VCaP (cell line): ENCODE data around the gene TMF1.

Source experiments
- H3K27ac ChIP-seq: fragments of 450-650 bp; 2 replicates; pipeline ENCODE4 v1.5.1; 2017
- TF ChIP-seq, protein P1 (sequence below): fragments of 450-650 bp; conservative IDR thresholded peaks from 2 replicates; pipeline ENCODE4 v1.5.1; 2017; ENCODE audit warnings: mild to moderate bottlenecking, moderate library complexity

The TMF1 gene

GRCh38 chr3:69079269-69080159, 27.4 kb upstream of the TMF1 start:
- TF ChIP-seq, protein P1, sequence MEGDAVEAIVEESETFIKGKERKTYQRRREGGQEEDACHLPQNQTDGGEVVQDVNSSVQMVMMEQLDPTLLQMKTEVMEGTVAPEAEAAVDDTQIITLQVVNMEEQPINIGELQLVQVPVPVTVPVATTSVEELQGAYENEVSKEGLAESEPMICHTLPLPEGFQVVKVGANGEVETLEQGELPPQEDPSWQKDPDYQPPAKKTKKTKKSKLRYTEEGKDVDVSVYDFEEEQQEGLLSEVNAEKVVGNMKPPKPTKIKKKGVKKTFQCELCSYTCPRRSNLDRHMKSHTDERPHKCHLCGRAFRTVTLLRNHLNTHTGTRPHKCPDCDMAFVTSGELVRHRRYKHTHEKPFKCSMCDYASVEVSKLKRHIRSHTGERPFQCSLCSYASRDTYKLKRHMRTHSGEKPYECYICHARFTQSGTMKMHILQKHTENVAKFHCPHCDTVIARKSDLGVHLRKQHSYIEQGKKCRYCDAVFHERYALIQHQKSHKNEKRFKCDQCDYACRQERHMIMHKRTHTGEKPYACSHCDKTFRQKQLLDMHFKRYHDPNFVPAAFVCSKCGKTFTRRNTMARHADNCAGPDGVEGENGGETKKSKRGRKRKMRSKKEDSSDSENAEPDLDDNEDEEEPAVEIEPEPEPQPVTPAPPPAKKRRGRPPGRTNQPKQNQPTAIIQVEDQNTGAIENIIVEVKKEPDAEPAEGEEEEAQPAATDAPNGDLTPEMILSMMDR, result no peak
- peak overlapping the region; percentile 89 for H3K27ac ChIP-seq

- TF ChIP-seq, protein P1, result no peak
- H3K27ac ChIP-seq, result no peak overlapping the region
Measured at GRCh38 chr3:69072928-69073327, 20.8 kb upstream of the TMF1 start.

DNA sequence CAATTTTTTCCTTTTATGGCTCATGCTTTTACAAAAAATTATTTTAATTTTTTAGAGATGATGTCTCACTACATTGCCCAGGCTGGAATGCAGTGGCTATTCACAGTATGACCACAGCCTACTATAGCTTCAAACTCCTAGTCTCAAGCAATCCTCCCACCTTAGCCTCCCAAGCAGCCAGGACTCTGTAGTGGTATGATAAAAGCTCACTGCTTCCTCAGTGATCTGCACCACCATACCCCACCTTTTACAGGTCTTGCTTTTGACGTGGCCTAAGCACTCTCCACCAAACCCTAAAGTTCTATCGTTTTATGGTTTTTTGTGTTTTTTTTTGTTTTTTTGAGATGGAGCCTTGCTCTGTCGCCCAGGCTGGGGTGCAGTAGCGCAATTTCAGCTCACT, 14.0 kb upstream of the TMF1 start:
- TF ChIP-seq, protein P1, result no peak
- no peak overlapping the region for H3K27ac ChIP-seq

- TF ChIP-seq, protein P1, result no peak
Measured at GRCh38 chr3:69065318-69065964, 13.3 kb upstream of the TMF1 start.

DNA sequence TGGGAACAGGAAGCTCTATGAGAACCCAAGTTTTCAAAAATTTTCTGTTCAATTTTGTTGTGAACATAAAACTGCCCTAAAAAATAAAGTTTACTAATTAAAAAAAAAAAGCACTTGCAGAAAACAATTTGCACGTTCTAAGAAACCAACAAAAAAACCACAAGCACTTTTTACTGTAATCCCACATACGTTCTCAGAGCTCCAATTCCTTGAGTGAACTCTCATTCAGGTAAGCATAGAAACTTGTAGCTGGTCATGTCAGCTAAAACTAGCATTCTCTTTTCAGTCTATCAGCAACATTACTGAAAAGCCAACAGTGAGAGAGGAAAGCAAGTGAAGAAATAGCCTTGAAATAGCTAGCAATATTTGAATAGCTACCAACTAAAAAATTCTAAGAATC, 11.5 kb upstream of the TMF1 start:
- H3K27ac ChIP-seq, result no peak overlapping the region

More at GRCh38 chr3:69065318-69065964, 13.3 kb upstream of the TMF1 start:
- H3K27ac ChIP-seq, result no peak overlapping the region

GRCh38 chr3:69059688-69060087, 7.6 kb upstream of the TMF1 start:
- TF ChIP-seq, protein P1, result no peak
- no peak overlapping the region for H3K27ac ChIP-seq

More for the DNA sequence above, 11.5 kb upstream of the TMF1 start:
- TF ChIP-seq, protein P1, result no peak

DNA sequence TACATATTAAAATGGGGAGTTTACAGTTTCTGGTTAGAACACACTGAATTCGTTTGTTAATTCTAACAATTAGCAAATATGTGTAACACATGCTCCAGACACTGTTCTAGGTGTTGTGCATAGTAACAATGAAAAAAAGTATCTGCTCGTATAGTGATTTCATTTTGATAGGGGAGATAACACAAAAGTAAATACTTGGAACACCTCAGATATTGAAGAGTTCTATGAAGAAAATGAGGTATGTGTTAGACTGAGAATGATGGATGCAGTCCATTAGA, 6.8 kb upstream of the TMF1 start:
- H3K27ac ChIP-seq, result no peak overlapping the region
- TF ChIP-seq, protein P1, result no peak
